Measurements from ENCODE around the gene FASTKD2.
"Not testable (repeated sequence)": the region's sequence is repeated elsewhere in the genome, so short reads cannot be mapped to it uniquely, and the experiment has no call there.

DNA sequence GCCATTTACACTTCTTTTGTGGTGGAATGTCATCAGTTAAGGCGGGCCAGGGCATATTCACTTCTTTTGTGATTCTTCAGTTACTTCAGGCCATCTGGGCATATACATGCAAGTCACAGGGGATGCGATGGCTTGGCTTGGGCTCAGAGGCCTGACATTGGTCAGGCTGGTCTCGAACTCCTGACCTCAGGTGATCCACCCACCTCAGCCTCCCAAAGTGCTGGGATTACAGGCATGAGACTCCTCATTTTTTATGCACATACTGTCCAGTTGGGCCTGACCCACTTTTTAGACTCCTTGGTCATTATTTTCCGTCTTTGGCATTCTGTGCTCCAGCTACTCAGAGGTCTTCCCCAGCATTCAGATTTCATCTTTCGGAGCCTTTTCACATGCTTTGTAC is 47.1 kb downstream of the FASTKD2 start:
- TF ChIP-seq, protein P1, sequence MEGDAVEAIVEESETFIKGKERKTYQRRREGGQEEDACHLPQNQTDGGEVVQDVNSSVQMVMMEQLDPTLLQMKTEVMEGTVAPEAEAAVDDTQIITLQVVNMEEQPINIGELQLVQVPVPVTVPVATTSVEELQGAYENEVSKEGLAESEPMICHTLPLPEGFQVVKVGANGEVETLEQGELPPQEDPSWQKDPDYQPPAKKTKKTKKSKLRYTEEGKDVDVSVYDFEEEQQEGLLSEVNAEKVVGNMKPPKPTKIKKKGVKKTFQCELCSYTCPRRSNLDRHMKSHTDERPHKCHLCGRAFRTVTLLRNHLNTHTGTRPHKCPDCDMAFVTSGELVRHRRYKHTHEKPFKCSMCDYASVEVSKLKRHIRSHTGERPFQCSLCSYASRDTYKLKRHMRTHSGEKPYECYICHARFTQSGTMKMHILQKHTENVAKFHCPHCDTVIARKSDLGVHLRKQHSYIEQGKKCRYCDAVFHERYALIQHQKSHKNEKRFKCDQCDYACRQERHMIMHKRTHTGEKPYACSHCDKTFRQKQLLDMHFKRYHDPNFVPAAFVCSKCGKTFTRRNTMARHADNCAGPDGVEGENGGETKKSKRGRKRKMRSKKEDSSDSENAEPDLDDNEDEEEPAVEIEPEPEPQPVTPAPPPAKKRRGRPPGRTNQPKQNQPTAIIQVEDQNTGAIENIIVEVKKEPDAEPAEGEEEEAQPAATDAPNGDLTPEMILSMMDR (IDR thresholded peaks at IDR 0.05), result not testable (repeated sequence)
- not testable (repeated sequence) for TF ChIP-seq POLR2A (IDR thresholded peaks at IDR 0.05)
